Activated T-cell treated with anti-CD3 and anti-CD28 coated beads for 24 hours (primary cell): ENCODE data around the gene YAP1.

Experiments used
- DNase-seq: peaks from one replicate; pipeline ENCODE4 v3.0.0-alpha.2; 2020; ENCODE audit warnings: low read depth

Gene YAP1

DNA sequence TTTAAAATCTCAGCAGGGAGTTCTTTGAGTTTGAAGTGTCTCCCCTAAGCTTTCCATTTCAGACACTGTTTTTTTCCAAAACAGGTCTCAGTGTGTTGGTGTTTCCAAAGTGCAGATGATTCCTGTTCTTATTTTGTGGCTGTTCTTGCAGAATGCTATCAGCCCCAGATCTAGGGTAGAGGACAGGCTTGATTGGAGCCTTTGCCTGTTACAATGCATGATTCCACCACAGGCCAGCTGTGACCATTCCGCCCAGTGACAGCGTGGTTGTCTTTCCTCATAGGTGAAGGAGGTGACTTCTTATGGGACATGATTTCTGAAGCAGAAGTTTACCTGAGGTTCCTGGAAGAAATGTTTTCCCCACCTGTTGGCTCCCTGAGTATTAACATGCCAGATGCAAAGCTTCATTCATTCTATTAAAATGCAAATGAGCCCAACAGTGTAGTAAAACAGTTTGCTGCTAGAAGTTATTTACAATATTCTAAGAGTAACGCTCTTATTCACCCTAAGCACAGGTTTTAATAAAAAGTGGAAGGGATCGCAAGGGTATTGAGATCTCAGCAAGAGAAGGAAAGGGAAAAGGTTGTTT, 170.1 kb downstream of the YAP1 start:
- no peak for DNase-seq
